HG03354 (cell line): ENCODE results near the gene RTEL1.
"Not testable (repeated sequence)": the region's sequence is repeated elsewhere in the genome, so short reads cannot be mapped to it uniquely, and the experiment has no call there.

ENCODE experiments used
- ATAC-seq: cut with Tn5 transposase; IDR thresholded peaks from one replicate; pipeline ENCODE4 v1.9.1; 2021; ENCODE audit warnings: mild to moderate bottlenecking; ENCODE audit not compliant: unreplicated experiment, poor library complexity, severe bottlenecking

Gene RTEL1

GRCh38 chr20:63657937-63658748, at the start of gene RTEL1:
Gene RTEL1, plus strand, starts transcription at chr20:63658312. Its CDS starts 1,091 bp downstream, at chr20:63659403.
- peak; percentile 86 for ATAC-seq

GRCh38 chr20:63610581-63611435, 47.3 kb upstream of the RTEL1 start:
- ATAC-seq: no peak

GRCh38 chr20:63611646-63612045, 46.5 kb upstream of the RTEL1 start:
- ATAC-seq: no peak

GRCh38 chr20:63612276-63612931, 45.7 kb upstream of the RTEL1 start:
- ATAC-seq: no peak

GRCh38 chr20:63613863-63614594, 44.1 kb upstream of the RTEL1 start:
- not testable (repeated sequence) for ATAC-seq

- no peak for ATAC-seq
Observed at GRCh38 chr20:63617092-63617875, 40.8 kb upstream of the RTEL1 start.

- ATAC-seq: no peak
Observed at GRCh38 chr20:63617876-63618265, 40.2 kb upstream of the RTEL1 start.

GRCh38 chr20:63618291-63618980, 39.7 kb upstream of the RTEL1 start:
- no peak for ATAC-seq

- ATAC-seq: no peak
Observed at GRCh38 chr20:63619086-63619485, 39.0 kb upstream of the RTEL1 start.

GRCh38 chr20:63619505-63619904, 38.6 kb upstream of the RTEL1 start:
- ATAC-seq: no peak

GRCh38 chr20:63620991-63621390, 37.1 kb upstream of the RTEL1 start:
- no peak for ATAC-seq

- ATAC-seq: no peak
Observed at GRCh38 chr20:63622096-63622495, 36.0 kb upstream of the RTEL1 start.

GRCh38 chr20:63622732-63623131, 35.4 kb upstream of the RTEL1 start:
- no peak for ATAC-seq

GRCh38 chr20:63624486-63624885, 33.6 kb upstream of the RTEL1 start:
- ATAC-seq: no peak

GRCh38 chr20:63625771-63626423, 32.2 kb upstream of the RTEL1 start:
- ATAC-seq: no peak

- ATAC-seq: peak; percentile 61
Observed at GRCh38 chr20:63626424-63627128, 31.5 kb upstream of the RTEL1 start, which contains the start of gene GMEB2. Gene GMEB2, minus strand, starts transcription at chr20:63627101. Its CDS starts 7,704 bp downstream, at chr20:63619397.

- ATAC-seq: peak; percentile 85
Observed at GRCh38 chr20:63627129-63627750, 30.9 kb upstream of the RTEL1 start.
